ENCODE data around the gene GNAS-AS1.

Gene GNAS-AS1

GRCh38 chr20:58878399-58878798 lies 27.7 kb upstream of the GNAS-AS1 start:
- no peak for DNase-seq (ENCODE audit: low spot score)
- TF ChIP-seq, protein P1, sequence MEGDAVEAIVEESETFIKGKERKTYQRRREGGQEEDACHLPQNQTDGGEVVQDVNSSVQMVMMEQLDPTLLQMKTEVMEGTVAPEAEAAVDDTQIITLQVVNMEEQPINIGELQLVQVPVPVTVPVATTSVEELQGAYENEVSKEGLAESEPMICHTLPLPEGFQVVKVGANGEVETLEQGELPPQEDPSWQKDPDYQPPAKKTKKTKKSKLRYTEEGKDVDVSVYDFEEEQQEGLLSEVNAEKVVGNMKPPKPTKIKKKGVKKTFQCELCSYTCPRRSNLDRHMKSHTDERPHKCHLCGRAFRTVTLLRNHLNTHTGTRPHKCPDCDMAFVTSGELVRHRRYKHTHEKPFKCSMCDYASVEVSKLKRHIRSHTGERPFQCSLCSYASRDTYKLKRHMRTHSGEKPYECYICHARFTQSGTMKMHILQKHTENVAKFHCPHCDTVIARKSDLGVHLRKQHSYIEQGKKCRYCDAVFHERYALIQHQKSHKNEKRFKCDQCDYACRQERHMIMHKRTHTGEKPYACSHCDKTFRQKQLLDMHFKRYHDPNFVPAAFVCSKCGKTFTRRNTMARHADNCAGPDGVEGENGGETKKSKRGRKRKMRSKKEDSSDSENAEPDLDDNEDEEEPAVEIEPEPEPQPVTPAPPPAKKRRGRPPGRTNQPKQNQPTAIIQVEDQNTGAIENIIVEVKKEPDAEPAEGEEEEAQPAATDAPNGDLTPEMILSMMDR (IDR thresholded peaks at IDR 0.05; ENCODE audit: borderline replicate concordance, control extremely low read depth, extremely low read depth, insufficient read depth, missing control alignments) = no peak
- in situ Hi-C loops (cut with MboI; ENCODE audit: low sequenced_read_pairs, unreplicated experiment) = loop anchor here (10.0 kb wide), 2 partner anchors 196 to 326 kb away; no protein-coding TSS in a partner anchor

GRCh38 chr20:58877976-58878360 lies 27.3 kb upstream of the GNAS-AS1 start:
- TF ChIP-seq, protein P1 (IDR thresholded peaks at IDR 0.05; ENCODE audit: borderline replicate concordance, control extremely low read depth, extremely low read depth, insufficient read depth, missing control alignments) = no peak
- in situ Hi-C loops (cut with MboI; ENCODE audit: low sequenced_read_pairs, unreplicated experiment) = loop anchor here (10.0 kb wide), 2 partner anchors 197 to 327 kb away; no protein-coding TSS in a partner anchor
- no peak for DNase-seq (ENCODE audit: low spot score)

GRCh38 chr20:58877050-58877975 lies 26.6 kb upstream of the GNAS-AS1 start:
- TF ChIP-seq, protein P1 (IDR thresholded peaks at IDR 0.05; ENCODE audit: borderline replicate concordance, control extremely low read depth, extremely low read depth, insufficient read depth, missing control alignments) = no peak
- in situ Hi-C loops (cut with MboI; ENCODE audit: low sequenced_read_pairs, unreplicated experiment) = loop anchor here (10.0 kb wide), 2 partner anchors 197 to 327 kb away; no protein-coding TSS in a partner anchor
- no peak for DNase-seq (ENCODE audit: low spot score)

DNA sequence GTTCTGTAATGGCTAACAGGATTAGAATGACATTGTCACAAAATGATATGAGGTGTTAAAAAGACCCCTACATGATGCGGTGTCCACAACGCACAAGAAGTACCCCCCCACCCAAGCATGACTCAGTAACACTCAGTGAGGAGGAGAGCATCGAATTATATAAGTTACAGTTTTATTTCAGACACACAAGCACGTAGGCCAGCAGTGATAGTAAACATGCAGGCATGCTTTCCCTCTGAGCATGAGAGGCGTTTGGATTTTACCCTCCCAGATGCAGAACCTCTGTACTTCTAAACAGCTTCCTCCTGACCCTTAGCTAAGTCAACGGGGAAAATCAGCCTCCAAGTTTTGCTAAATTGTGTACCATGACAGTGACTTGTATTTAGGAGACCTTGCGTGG lies 25.7 kb upstream of the GNAS-AS1 start:
- in situ Hi-C loops (cut with MboI; ENCODE audit: low sequenced_read_pairs, unreplicated experiment) = loop anchor here (10.0 kb wide), 2 partner anchors 198 to 328 kb away; no protein-coding TSS in a partner anchor
- TF ChIP-seq, protein P1 (IDR thresholded peaks at IDR 0.05; ENCODE audit: borderline replicate concordance, control extremely low read depth, extremely low read depth, insufficient read depth, missing control alignments) = no peak
- no peak for DNase-seq (ENCODE audit: low spot score)

DNA sequence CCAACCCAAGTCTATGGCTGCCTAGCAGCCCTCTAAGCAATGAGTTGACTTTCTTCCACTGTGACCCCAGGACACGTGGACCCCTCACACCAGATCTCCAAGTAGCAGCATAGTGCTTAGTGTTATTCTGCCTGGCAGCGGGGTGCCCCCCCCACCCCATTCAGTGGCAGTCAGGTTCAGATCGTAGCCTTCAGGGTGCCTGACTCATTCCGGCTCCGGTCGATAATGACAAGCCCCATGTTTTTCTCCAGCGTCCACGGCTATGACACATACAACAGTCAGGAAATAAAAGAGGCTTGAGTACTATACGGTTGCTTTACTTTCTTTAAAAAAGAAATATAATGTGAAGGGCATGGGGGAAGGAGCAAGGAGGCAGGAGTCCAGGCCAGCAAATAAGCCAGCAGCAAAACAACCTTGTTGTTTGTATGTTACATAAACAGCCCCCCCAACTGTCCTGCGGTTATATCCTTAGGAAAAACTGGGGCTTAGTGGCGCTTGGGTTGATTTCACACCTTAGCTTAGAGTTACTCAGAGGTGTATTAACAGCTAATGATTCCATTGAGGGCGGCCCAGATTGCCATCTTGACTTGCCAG lies 24.9 kb upstream of the GNAS-AS1 start:
- no peak for DNase-seq (ENCODE audit: low spot score)
- TF ChIP-seq, protein P1 (IDR thresholded peaks at IDR 0.05; ENCODE audit: borderline replicate concordance, control extremely low read depth, extremely low read depth, insufficient read depth, missing control alignments) = no peak
- in situ Hi-C loops (cut with MboI; ENCODE audit: low sequenced_read_pairs, unreplicated experiment) = loop anchor here (10.0 kb wide), 2 partner anchors 199 to 329 kb away; no protein-coding TSS in a partner anchor

GRCh38 chr20:58875111-58875510 lies 24.4 kb upstream of the GNAS-AS1 start:
- in situ Hi-C loops (cut with MboI; ENCODE audit: low sequenced_read_pairs, unreplicated experiment) = loop anchor here (10.0 kb wide), 2 partner anchors 200 to 330 kb away; no protein-coding TSS in a partner anchor
- TF ChIP-seq, protein P1 (IDR thresholded peaks at IDR 0.05; ENCODE audit: borderline replicate concordance, control extremely low read depth, extremely low read depth, insufficient read depth, missing control alignments) = no peak
- DNase-seq (ENCODE audit: low spot score) = no peak
